Panc1 (cell line): ENCODE data around the gene INTS11. TPM values are rescaled to one million over a fixed set of nuclear protein-coding genes. Genes with fewer than 3 reads are reported as not detected.

Source experiments
- ATAC-seq: fragments of 200-7000 bp; cut with Tn5 transposase; 2 replicates; pipeline ENCODE4 v1.9.1; 2020; ENCODE audit warnings: mild to moderate bottlenecking, moderate library complexity
- BruUV-seq: library from RNA; stranded (reverse); fragments of 400-500 nt; replicated peaks from 2 replicates; lab custom pipeline; 2021; lab: Mats Ljungman, UMichigan
- CTCF ChIA-PET: fragments of 300-600 bp; sonication (Branson Sonifier 250); formaldehyde crosslinking; loops from one replicate; lab custom pipeline; 2022; ENCODE audit warnings: antibody characterized with exemption; lab: Charles Lee
- POLR2A ChIA-PET: fragments of 300-600 bp; sonication (Branson Sonifier 250); formaldehyde crosslinking; loops from one replicate; lab custom pipeline; 2022; ENCODE audit warnings: antibody characterized with exemption; lab: Charles Lee
- DNase-seq: peaks from one replicate; pipeline ENCODE4 v3.0.0-alpha.2; 2010; ENCODE audit warnings: low read depth, low spot score
- H3K27ac ChIP-seq: 2 replicates; pipeline ENCODE4 v1.5.1; 2011; ENCODE audit warnings: mild to moderate bottlenecking, low read length, inconsistent platforms
- H3K27me3 ChIP-seq: fragments of 200-500 bp; sonication (Bioruptor generic); 2 replicates; pipeline ENCODE4 v1.6.0; 2014; ENCODE audit warnings: low read length, inconsistent platforms; ENCODE audit not compliant: control insufficient read depth, insufficient read depth
- H3K36me3 ChIP-seq: fragments of 200-500 bp; sonication (Bioruptor generic); 2 replicates; pipeline ENCODE4 v1.5.1; 2014; ENCODE audit warnings: inconsistent platforms, mild to moderate bottlenecking, low read length, moderate library complexity; ENCODE audit not compliant: control insufficient read depth, insufficient read depth
- H3K4me1 ChIP-seq: 2 replicates; pipeline ENCODE4 v1.5.1; 2011; ENCODE audit warnings: inconsistent platforms, mild to moderate bottlenecking, low read length, moderate library complexity; ENCODE audit not compliant: control insufficient read depth, insufficient read depth
- H3K4me3 ChIP-seq, 2 experiments: 2 replicates each; pipeline ENCODE4 v1.5.1; 2011 to 2012; ENCODE audit warnings: low read depth in 2 of 2, low read length in 2 of 2, mild to moderate bottlenecking in 2 of 2, inconsistent platforms in 1 of 2, moderate library complexity in 1 of 2
- H3K9me3 ChIP-seq: fragments of 200-500 bp; sonication (Bioruptor generic); 2 replicates; pipeline ENCODE4 v1.5.1; 2014; ENCODE audit warnings: low read depth, mild to moderate bottlenecking, inconsistent platforms, low read length, moderate library complexity; ENCODE audit not compliant: control insufficient read depth, insufficient read depth
- POLR2AphosphoS5 ChIP-seq: IDR thresholded peaks from 2 replicates; pipeline ENCODE4 v1.6.1; 2012; ENCODE audit warnings: mild to moderate bottlenecking, low read depth, low read length, moderate library complexity
- SIN3A ChIP-seq: IDR thresholded peaks from 2 replicates; pipeline ENCODE4 v1.6.1; 2012; ENCODE audit warnings: low read depth, mild to moderate bottlenecking, low read length, moderate library complexity, borderline replicate concordance; ENCODE audit not compliant: insufficient read depth
- TCF7L2 ChIP-seq: IDR thresholded peaks from 2 replicates; pipeline ENCODE4 v1.6.1; 2011; ENCODE audit warnings: mild to moderate bottlenecking, low read depth, low read length, inconsistent platforms
- in situ Hi-C: cut with HindIII; loops from 2 replicates; pipeline ENCODE4 v1.10.0; 2016; ENCODE audit warnings: low sequenced_read_pairs, low pct_unique_long_range_greater_than_20kb
- intact Hi-C: fragments of 100-400 bp; cut with micrococcal nuclease; formaldehyde crosslinking; loops from one replicate; pipeline ENCODE4 v1.10.0; 2022; ENCODE audit not compliant: unreplicated experiment
- total RNA-seq: library from RNA; stranded (reverse); gene quantifications from one replicate; pipeline ENCODE4 v1.2.1, GENCODE V29; 2021; ENCODE audit not compliant: unreplicated experiment
- TF ChIP-seq, protein P1 (sequence below): fragments of 450-650 bp; IDR thresholded peaks from 2 replicates; pipeline ENCODE4 v1.5.1; 2017; ENCODE audit warnings: mild to moderate bottlenecking
- TF ChIP-seq, protein P2 (sequence below), 2 experiments: IDR thresholded peaks; 2 replicates each; pipeline ENCODE4 v1.6.1; 2011 to 2012; ENCODE audit warnings: low read depth in 2 of 2, control low read depth in 1 of 2, low read length in 1 of 2, mild to moderate bottlenecking in 1 of 2, moderate library complexity in 1 of 2; ENCODE audit not compliant: insufficient read depth in 1 of 2

INTS11 gene
- total RNA-seq, 1 experiment from 2014 or later = 114 TPM

DNA sequence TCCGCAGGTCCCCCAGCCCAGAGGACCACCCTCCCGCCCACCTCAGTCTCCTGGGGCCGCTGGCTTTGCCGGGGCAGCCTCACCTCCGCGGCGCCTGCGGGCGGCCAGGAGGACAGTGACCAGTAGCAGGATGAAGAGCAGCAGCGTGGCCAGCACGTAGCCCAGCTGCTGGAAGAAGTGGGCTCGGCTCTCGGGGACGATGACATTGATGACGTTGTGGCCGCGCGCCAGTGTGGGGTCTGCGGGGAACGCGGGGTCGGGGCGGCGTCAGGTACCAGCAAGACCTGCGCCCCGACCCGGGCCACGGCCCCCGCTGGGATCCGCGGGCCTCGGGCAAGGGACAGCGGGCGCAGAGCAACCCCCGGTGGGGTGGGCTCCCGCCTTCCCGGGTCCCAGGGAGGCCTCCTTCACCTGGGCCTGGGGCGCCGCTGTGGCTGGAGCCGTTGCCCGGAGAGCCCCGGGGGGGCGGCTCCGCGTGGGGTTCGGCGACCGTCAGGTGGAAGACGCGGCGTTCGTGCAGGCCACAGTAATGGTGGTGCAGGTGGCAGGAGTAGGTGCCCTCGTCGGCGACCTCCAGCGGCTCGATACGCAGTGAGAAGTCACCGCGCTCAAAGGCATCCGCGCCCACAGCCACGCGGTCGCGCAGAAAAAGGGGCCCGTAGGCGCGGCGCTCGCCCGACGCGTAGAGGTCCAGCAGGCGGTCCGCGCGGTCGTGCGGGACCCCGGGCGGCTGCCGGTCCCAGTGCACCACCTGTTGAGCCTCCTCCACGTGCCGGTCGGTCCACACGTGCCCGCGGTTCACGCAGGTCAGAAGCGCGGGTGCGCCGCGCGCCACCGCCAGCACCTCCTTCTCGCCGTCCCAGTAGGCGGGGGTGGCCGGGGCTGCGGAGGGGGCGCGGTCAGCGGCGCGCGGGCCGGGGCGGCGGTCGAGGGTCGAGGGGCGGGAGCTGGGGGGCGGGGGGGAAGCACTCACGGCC is 30.1 kb upstream of the INTS11 start:
- peaks cover 58% of the 10 kb centered on the region for H3K4me1 ChIP-seq
- no peak overlapping the region; the same call in 1 of the 2 replicates for H3K27ac ChIP-seq
- no peaks in the 10 kb centered on the region for H3K36me3 ChIP-seq
- TF ChIP-seq, protein P1, sequence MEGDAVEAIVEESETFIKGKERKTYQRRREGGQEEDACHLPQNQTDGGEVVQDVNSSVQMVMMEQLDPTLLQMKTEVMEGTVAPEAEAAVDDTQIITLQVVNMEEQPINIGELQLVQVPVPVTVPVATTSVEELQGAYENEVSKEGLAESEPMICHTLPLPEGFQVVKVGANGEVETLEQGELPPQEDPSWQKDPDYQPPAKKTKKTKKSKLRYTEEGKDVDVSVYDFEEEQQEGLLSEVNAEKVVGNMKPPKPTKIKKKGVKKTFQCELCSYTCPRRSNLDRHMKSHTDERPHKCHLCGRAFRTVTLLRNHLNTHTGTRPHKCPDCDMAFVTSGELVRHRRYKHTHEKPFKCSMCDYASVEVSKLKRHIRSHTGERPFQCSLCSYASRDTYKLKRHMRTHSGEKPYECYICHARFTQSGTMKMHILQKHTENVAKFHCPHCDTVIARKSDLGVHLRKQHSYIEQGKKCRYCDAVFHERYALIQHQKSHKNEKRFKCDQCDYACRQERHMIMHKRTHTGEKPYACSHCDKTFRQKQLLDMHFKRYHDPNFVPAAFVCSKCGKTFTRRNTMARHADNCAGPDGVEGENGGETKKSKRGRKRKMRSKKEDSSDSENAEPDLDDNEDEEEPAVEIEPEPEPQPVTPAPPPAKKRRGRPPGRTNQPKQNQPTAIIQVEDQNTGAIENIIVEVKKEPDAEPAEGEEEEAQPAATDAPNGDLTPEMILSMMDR = no peak
- TF ChIP-seq SIN3A (no peak), TCF7L2 (no peak), POLR2AphosphoS5 (no peak; the same call in 1 of the 2 replicates)
- TF ChIP-seq, protein P2, sequence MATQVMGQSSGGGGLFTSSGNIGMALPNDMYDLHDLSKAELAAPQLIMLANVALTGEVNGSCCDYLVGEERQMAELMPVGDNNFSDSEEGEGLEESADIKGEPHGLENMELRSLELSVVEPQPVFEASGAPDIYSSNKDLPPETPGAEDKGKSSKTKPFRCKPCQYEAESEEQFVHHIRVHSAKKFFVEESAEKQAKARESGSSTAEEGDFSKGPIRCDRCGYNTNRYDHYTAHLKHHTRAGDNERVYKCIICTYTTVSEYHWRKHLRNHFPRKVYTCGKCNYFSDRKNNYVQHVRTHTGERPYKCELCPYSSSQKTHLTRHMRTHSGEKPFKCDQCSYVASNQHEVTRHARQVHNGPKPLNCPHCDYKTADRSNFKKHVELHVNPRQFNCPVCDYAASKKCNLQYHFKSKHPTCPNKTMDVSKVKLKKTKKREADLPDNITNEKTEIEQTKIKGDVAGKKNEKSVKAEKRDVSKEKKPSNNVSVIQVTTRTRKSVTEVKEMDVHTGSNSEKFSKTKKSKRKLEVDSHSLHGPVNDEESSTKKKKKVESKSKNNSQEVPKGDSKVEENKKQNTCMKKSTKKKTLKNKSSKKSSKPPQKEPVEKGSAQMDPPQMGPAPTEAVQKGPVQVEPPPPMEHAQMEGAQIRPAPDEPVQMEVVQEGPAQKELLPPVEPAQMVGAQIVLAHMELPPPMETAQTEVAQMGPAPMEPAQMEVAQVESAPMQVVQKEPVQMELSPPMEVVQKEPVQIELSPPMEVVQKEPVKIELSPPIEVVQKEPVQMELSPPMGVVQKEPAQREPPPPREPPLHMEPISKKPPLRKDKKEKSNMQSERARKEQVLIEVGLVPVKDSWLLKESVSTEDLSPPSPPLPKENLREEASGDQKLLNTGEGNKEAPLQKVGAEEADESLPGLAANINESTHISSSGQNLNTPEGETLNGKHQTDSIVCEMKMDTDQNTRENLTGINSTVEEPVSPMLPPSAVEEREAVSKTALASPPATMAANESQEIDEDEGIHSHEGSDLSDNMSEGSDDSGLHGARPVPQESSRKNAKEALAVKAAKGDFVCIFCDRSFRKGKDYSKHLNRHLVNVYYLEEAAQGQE (IDR thresholded peaks at IDR 0.05; ENCODE audit: insufficient read depth in 1 of 2, low read depth in 2 of 2, low read length in 1 of 2) = no peak
- ChIA-PET CTCF (interaction anchor here (0.6 kb wide), 1 partner anchor 173 kb away, joined by 3 read pairs; no protein-coding TSS in a partner anchor), POLR2A (interaction anchor here (0.6 kb wide), 1 partner anchor 72 kb away, joined by 3 read pairs; no protein-coding TSS in a partner anchor)
- ATAC-seq (no peak), DNase-seq (no peak)
- in situ Hi-C loops = no loop called here
- no TSS peak for BruUV-seq
- no peaks in the 10 kb centered on the region for H3K27me3 ChIP-seq
- no peaks in the 10 kb centered on the region for H3K9me3 ChIP-seq
- intact Hi-C loops = no loop called here
- H3K4me3 ChIP-seq = no peak overlapping the region

DNA sequence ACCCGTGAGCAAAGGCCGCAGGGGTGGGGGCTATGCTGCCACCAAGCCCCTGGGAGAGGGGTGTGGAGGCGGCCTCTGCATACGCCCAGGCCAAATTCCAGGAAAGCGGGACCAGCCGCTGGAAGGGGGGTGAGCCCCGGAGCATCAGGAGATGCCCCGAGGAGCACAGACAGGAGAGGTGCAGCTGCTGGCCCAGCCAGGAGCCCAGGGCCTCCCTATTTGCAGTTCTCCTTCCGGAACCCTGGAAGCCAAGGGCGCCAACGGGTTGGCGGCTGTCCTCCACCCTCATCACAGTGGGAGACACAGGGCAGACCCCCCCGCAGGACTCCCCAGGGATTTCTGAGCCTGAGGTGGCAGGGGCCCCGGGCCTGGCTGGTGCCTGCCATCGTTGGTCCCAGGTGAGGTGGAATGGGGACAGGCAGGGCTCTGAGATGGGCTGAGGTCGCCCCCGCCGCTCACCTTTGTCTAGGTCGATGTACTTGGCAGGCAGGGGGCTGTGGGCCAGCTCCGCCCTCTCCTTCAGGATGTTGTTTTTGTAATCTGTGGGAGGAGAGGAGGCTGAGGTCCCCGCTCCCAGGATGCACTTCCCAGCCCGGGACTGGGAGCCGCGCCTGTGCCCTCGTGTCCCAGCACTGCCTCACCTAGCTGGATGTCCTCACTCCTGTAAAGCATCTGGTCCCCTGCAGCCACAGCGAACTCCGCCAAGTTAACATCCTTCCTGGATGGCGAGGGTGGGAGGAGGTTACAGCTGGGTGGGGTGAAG is 29.1 kb upstream of the INTS11 start:
- CTCF ChIA-PET = no interaction called here
- DNase-seq (no peak), ATAC-seq (peak; percentile 7)
- no peaks in the 10 kb centered on the region for H3K27me3 ChIP-seq
- TSS peak; percentile 68 for BruUV-seq
- peaks cover 48% of the 10 kb centered on the region for H3K4me1 ChIP-seq
- no peak overlapping the region for H3K4me3 ChIP-seq
- TF ChIP-seq, protein P2 (IDR thresholded peaks at IDR 0.05; ENCODE audit: insufficient read depth in 1 of 2, low read depth in 2 of 2, low read length in 1 of 2) = no peak
- TF ChIP-seq SIN3A = 0 out of 2 replicates have a peak, but pooled peaks have one; percentile 49
- TF ChIP-seq POLR2AphosphoS5 = peak; percentile 64; the same call in 1 of the 2 replicates
- H3K36me3 ChIP-seq = no peaks in the 10 kb centered on the region
- in situ Hi-C loops = no loop called here
- peak overlapping the region; percentile 85 for H3K27ac ChIP-seq
- no peaks in the 10 kb centered on the region for H3K9me3 ChIP-seq
- POLR2A ChIA-PET = no interaction called here
- intact Hi-C loops = no loop called here
